IMR-90 (cell line): Measurements from ENCODE around the gene CDRT4. TPM values are rescaled to one million over a fixed set of nuclear protein-coding genes. Genes with fewer than 3 reads are reported as not detected.

Source experiments
- ATAC-seq: fragments of 200-7000 bp; cut with Tn5 transposase; 2 replicates; pipeline ENCODE4 v1.9.1; 2020; ENCODE audit warnings: low read depth, mild to moderate bottlenecking, moderate library complexity
- BruUV-seq: library from RNA; stranded (reverse); fragments of 400-500 nt; replicated peaks from 2 replicates; lab custom pipeline; 2021; lab: Mats Ljungman, UMichigan
- CTCF ChIA-PET: fragments of 300-600 bp; formaldehyde crosslinking; extraction: SDS; loops from one replicate; lab custom pipeline; 2021; ENCODE audit warnings: antibody characterized with exemption; lab: Yijun Ruan, JAX
- POLR2A ChIA-PET: fragments of 300-600 bp; sonication (Branson Sonifier 250); formaldehyde crosslinking; loops from one replicate; lab custom pipeline; 2022; ENCODE audit warnings: antibody characterized with exemption; ENCODE audit not compliant: unreplicated experiment; lab: Charles Lee
- DNase-seq: peaks from one replicate; pipeline ENCODE4 v3.0.0; 2013
- H2AFZ ChIP-seq: replicated peaks from 2 replicates; pipeline ENCODE3; 2013; ENCODE audit warnings: low read length, mild to moderate bottlenecking; ENCODE audit not compliant: poor library complexity
- H2AK5ac ChIP-seq: 2 replicates; pipeline ENCODE4 v1.6.1; 2013; ENCODE audit warnings: low read depth, low read length, inconsistent platforms
- H2AK9ac ChIP-seq: replicated peaks from 2 replicates; pipeline ENCODE3; 2013; ENCODE audit warnings: mild to moderate bottlenecking, low read depth, low read length, moderate library complexity; ENCODE audit not compliant: poor library complexity
- H2BK120ac ChIP-seq: 2 replicates; pipeline ENCODE4 v1.6.1; 2013; ENCODE audit warnings: low read depth, low read length, inconsistent platforms
- H2BK15ac ChIP-seq: 3 replicates; pipeline ENCODE4 v1.6.1; 2013; ENCODE audit warnings: low read depth, low read length, inconsistent platforms
- H2BK20ac ChIP-seq: 2 replicates; pipeline ENCODE4 v1.6.1; 2013; ENCODE audit warnings: low read depth, mild to moderate bottlenecking, inconsistent platforms, low read length, moderate library complexity
- H2BK5ac ChIP-seq: 2 replicates; pipeline ENCODE4 v1.6.1; 2013; ENCODE audit warnings: mild to moderate bottlenecking, low read depth, low read length, inconsistent platforms; ENCODE audit not compliant: poor library complexity, severe bottlenecking
- H3K14ac ChIP-seq: replicated peaks from 2 replicates; pipeline ENCODE4 v1.6.1; 2013; ENCODE audit warnings: low read depth, low read length, inconsistent platforms
- H3K18ac ChIP-seq: 2 replicates; pipeline ENCODE4 v1.6.1; 2013; ENCODE audit warnings: low read depth, low read length, control low read depth
- H3K23ac ChIP-seq: 2 replicates; pipeline ENCODE4 v1.6.1; 2013; ENCODE audit warnings: low read depth, low read length, inconsistent platforms
- H3K27ac ChIP-seq: 2 replicates; pipeline ENCODE4 v1.5.1; 2013; ENCODE audit warnings: mild to moderate bottlenecking, control low read depth, low read length; ENCODE audit not compliant: insufficient read depth
- H3K27me3 ChIP-seq: 2 replicates; pipeline ENCODE4 v1.6.1; 2013; ENCODE audit warnings: low read length; ENCODE audit not compliant: control insufficient read depth, insufficient read depth
- H3K36me3 ChIP-seq: 2 replicates; pipeline ENCODE4 v1.6.1; 2013; ENCODE audit warnings: low read length, mixed read lengths; ENCODE audit not compliant: control insufficient read depth, insufficient read depth
- H3K4ac ChIP-seq: 2 replicates; pipeline ENCODE4 v1.6.1; 2013; ENCODE audit warnings: low read depth, low read length, inconsistent platforms
- H3K4me1 ChIP-seq: 2 replicates; pipeline ENCODE4 v1.6.1; 2013; ENCODE audit warnings: low read length, mixed read lengths; ENCODE audit not compliant: control insufficient read depth, insufficient read depth
- H3K4me2 ChIP-seq: 2 replicates; pipeline ENCODE4 v1.6.1; 2013; ENCODE audit warnings: low read depth, mild to moderate bottlenecking, control low read depth, low read length, moderate library complexity
- H3K4me3 ChIP-seq: 2 replicates; pipeline ENCODE4 v1.5.1; 2013; ENCODE audit warnings: low read depth, mild to moderate bottlenecking, control low read depth, low read length, moderate library complexity; ENCODE audit not compliant: insufficient read depth
- H3K56ac ChIP-seq: 2 replicates; pipeline ENCODE4 v1.6.1; 2013; ENCODE audit warnings: low read length, inconsistent platforms; ENCODE audit not compliant: insufficient read depth; ENCODE audit errors: extremely low read depth
- H3K79me1 ChIP-seq, 2 experiments: 2 replicates each; pipeline ENCODE4 v1.6.1; 2013; ENCODE audit warnings: low read length in 2 of 2, inconsistent platforms in 1 of 2, low read depth in 1 of 2
- H3K9ac ChIP-seq: 2 replicates; pipeline ENCODE4 v1.6.1; 2013; ENCODE audit warnings: low read depth, low read length, control low read depth
- H3K9me1 ChIP-seq: 2 replicates; pipeline ENCODE4 v1.6.1; 2013; ENCODE audit warnings: low read length, inconsistent platforms; ENCODE audit not compliant: insufficient read depth
- H3K9me3 ChIP-seq: 2 replicates; pipeline ENCODE4 v1.6.1; 2013; ENCODE audit warnings: low read length; ENCODE audit not compliant: control insufficient read depth, insufficient read depth
- H4K20me1 ChIP-seq: 2 replicates; pipeline ENCODE4 v1.6.1; 2013; ENCODE audit warnings: low read length, inconsistent platforms; ENCODE audit not compliant: insufficient read depth
- H4K5ac ChIP-seq: 2 replicates; pipeline ENCODE4 v1.6.1; 2013; ENCODE audit warnings: mild to moderate bottlenecking, low read depth, low read length, control low read depth
- H4K8ac ChIP-seq, 2 experiments: 2 replicates each; pipeline ENCODE4 v1.6.1; 2013; ENCODE audit warnings: low read depth in 2 of 2, low read length in 2 of 2, control low read depth in 1 of 2, inconsistent platforms in 1 of 2
- H4K91ac ChIP-seq: 2 replicates; pipeline ENCODE4 v1.6.1; 2013; ENCODE audit warnings: low read depth, low read length, inconsistent platforms; ENCODE audit not compliant: insufficient read depth
- CTCF ChIP-seq: conservative IDR thresholded peaks from 2 replicates; pipeline ENCODE4 v1.5.1; 2012; ENCODE audit warnings: mild to moderate bottlenecking, low read depth, low read length, improper control_type of control experiment
- FOS ChIP-seq: fragments of 150-350 bp; IDR thresholded peaks from 2 replicates; pipeline ENCODE4 v1.6.1; 2016; ENCODE audit warnings: low read depth, low read length
- WGBS, 2 experiments: methylation state at CpG; one replicate each; pipeline versions ENCODE4 v1.1.5 to v1.1.7; 2013; ENCODE audit warnings: missing lambda C conversion rate in 2 of 2; ENCODE audit not compliant: insufficient read length in 1 of 2; ENCODE audit errors: extremely low coverage in 2 of 2; 5-methylcytosine and 5-hydroxymethylcytosine counted together
- dilution Hi-C: fragments of 300-500 bp; cut with HindIII; formaldehyde crosslinking; loops from one replicate; pipeline ENCODE4 v1.14.3; 2018; ENCODE audit warnings: low sequenced_read_pairs; ENCODE audit not compliant: unreplicated experiment
- in situ Hi-C: fragments of 300-500 bp; cut with MboI; formaldehyde crosslinking; loops from 3 replicates; pipeline ENCODE4 v1.14.3; 2019; ENCODE audit warnings: low sequenced_read_pairs, inconsistent platforms, mixed read lengths
- intact Hi-C: fragments of 100-400 bp; cut with micrococcal nuclease; formaldehyde crosslinking; loops from 2 replicates; pipeline ENCODE4 v1.10.0; 2022
- polyA plus RNA-seq, 3 experiments: library from polyadenylated mRNA; depleted of rRNA; stranded (reverse); fragments of >200 nt; gene quantifications; 2 replicates each; pipeline ENCODE4 v1.2.3, GENCODE V29; 2012; ENCODE audit warnings: low replicate concordance in 1 of 3
- total RNA-seq: library from RNA; depleted of rRNA; stranded (reverse); fragments of >200 nt; gene quantifications from 2 replicates; pipeline ENCODE4 v1.2.3, GENCODE V29; 2012

The CDRT4 gene
- total and polyA plus RNA-seq, 2 of the 4 experiments (the other 2 are of a cell fraction), result 0.90 to 3.7 TPM

DNA sequence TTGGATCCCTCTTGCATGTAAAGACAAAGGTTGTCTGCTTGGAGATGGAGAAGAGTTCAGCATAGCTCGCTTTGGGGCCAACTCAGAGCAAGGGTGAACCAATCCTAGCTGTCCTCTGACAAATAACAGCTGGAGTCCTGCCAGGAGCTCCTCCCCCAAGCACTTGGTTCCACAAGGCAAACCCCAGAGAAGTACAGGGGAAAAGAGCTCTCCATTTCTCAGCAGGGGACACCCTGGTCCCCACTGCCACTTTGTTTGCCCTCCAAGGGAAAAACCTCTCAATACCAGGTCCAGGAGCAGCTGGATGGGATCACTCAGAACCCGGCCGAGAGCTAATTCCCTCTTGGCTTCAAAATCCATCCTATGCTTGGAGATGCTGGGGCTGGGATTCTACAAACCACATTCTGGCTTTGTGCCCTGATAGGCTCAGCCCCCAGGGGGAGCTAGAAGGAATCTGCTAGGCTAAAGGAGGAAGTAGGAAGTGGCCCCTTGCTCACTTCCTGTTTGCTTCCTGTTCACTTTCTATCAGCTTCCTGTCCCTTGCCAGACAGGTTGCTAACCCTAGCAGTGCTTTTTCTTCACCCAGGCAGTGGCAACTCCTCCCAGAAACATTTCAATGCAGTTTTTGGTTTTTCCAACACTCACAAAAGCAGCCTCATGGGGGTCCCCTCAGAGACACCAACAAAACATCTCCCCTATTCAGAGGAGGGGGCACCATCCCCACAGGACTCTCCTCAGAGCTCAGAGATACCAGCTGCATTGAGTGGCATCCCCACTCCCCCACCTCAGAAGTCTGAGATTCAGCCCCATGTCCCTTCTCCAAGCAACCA lies 30.7 kb downstream of the CDRT4 start:
- Histone ChIP-seq H3K36me3 (peaks cover 3% of the 10 kb centered on the region; the same call in 1 of the 2 replicates), H2BK20ac (peak overlapping the region; percentile 9; the same call in 1 of the 2 replicates), H2AFZ (peak overlapping the region; percentile 58), H3K18ac (peak overlapping the region; percentile 39), H3K27ac (peak overlapping the region; percentile 6; the same call in 1 of the 2 replicates), H4K91ac (peak overlapping the region; percentile 58; the same call in 1 of the 2 replicates), H2BK5ac (no peak overlapping the region), H2BK120ac (peak overlapping the region; percentile 48; the same call in 1 of the 2 replicates), H4K5ac (peak overlapping the region; percentile 47; the same call in 1 of the 2 replicates), H3K14ac (no peak overlapping the region), H3K4ac (0 out of 2 replicates have a peak overlapping the region, but pooled peaks have one; percentile 18), H3K9me1 (peaks cover 11% of the 10 kb centered on the region), H3K4me2 (no peak overlapping the region), H2AK5ac (peak overlapping the region; percentile 16; the same call in 1 of the 2 replicates), H3K9ac (no peak overlapping the region), H3K27me3 (no peaks in the 10 kb centered on the region), H3K79me1 (no peaks in the 10 kb centered on the region), H4K20me1 (peaks cover 4% of the 10 kb centered on the region; the same call in 1 of the 2 replicates), H3K9me3 (no peaks in the 10 kb centered on the region), H4K8ac (peak overlapping the region; percentile 46 to 68; a peak in 3 of 4 replicates), H3K4me1 (peaks cover 23% of the 10 kb centered on the region), H3K4me3 (no peak overlapping the region), H3K23ac (no peak overlapping the region), H2AK9ac (no peak overlapping the region), H2BK15ac (peak overlapping the region; percentile 4; the same call in 1 of the 3 replicates), H3K56ac (no peak overlapping the region)
- no TSS peak for BruUV-seq
- in situ Hi-C loops (loop anchor here (10.0 kb wide), 1 partner anchor 172 kb away; the partner anchor contains the start of gene PMP22), dilution Hi-C loops (no loop called here), intact Hi-C loops (no loop called here)
- no peak for ATAC-seq
- TF ChIP-seq FOS, result no peak
- TF ChIP-seq CTCF, result peak; percentile 30; the same call in 1 of the 2 replicates
- WGBS, 2 experiments, result no CpG with 5 or more reads among the region's 3 CpGs
- peak; percentile 34 for DNase-seq
- CTCF ChIA-PET, result interaction anchor here (0.6 to 2.5 kb wide), 4 partner anchors 11 to 66 kb away, joined by 3 to 11 read pairs (median 4); no protein-coding TSS in a partner anchor
- POLR2A ChIA-PET, result no interaction called here
